ENCODE data around the gene DEPDC5. TPM values are rescaled to one million over a fixed set of nuclear protein-coding genes. Genes with fewer than 3 reads are reported as not detected.
"Not testable (repeated sequence)": the region's sequence is repeated elsewhere in the genome, so short reads cannot be mapped to it uniquely, and the experiment has no call there.

DEPDC5 gene
- total RNA-seq, 1 experiment from 2014 or later, result 7.9 TPM

DNA sequence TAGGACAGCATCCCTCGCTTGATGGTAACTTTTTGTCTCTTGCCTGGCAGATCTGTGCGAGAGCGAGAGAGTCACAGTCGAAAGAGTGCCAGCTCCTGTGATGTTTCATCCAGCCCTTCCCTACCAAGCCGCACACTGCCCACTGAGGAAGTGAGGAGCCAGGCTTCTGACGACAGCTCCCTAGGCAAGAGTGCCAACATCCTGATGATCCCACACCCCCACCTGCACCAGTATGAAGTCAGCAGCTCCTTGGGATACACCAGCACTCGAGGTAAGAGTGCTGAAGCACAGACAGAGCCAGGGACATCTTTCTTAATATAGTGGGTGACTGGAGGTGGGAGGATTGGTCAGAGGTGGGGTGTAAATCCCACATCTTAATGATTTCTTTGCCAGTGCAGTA, 61.1 kb downstream of the DEPDC5 start:
- no peaks in the 10 kb centered on the region for H3K79me2 ChIP-seq (ENCODE audit: low read length)
- no peak overlapping the region for H2AFZ ChIP-seq (ENCODE audit: low read length)
- no peak overlapping the region for H3K9ac ChIP-seq (ENCODE audit: low read length)
- ATAC-seq (no peak), DNase-seq (no peak)
- H3K4me2 ChIP-seq (ENCODE audit: low read length), result no peak overlapping the region
- H3K9me2 ChIP-seq (replicated peaks; ENCODE audit: low read length), result no peaks in the 10 kb centered on the region
- H3K36me3 ChIP-seq (ENCODE audit: low read depth, low read length), result peaks cover 18% of the 10 kb centered on the region
- H3K4me1 ChIP-seq (ENCODE audit: insufficient read depth, low read length), result peaks cover 8% of the 10 kb centered on the region
- intact Hi-C loops (cut with micrococcal nuclease), result no loop called here
- CTCF ChIA-PET, result no interaction called here
- no peaks in the 10 kb centered on the region for H3F3A ChIP-seq (ENCODE audit: low read length, unreplicated experiment)
- H3K4me3 ChIP-seq (ENCODE audit: low read length), result no peak overlapping the region
- no TSS peak for BruUV-seq (replicated peaks)
- TF ChIP-seq EZH2 (IDR thresholded peaks at IDR 0.05; ENCODE audit: low read length, unreplicated experiment), result no peak
- TF ChIP-seq EZH2phosphoT487 (IDR thresholded peaks at IDR 0.05; ENCODE audit: borderline replicate concordance, low read length), result no peak
- TF ChIP-seq, protein P1, sequence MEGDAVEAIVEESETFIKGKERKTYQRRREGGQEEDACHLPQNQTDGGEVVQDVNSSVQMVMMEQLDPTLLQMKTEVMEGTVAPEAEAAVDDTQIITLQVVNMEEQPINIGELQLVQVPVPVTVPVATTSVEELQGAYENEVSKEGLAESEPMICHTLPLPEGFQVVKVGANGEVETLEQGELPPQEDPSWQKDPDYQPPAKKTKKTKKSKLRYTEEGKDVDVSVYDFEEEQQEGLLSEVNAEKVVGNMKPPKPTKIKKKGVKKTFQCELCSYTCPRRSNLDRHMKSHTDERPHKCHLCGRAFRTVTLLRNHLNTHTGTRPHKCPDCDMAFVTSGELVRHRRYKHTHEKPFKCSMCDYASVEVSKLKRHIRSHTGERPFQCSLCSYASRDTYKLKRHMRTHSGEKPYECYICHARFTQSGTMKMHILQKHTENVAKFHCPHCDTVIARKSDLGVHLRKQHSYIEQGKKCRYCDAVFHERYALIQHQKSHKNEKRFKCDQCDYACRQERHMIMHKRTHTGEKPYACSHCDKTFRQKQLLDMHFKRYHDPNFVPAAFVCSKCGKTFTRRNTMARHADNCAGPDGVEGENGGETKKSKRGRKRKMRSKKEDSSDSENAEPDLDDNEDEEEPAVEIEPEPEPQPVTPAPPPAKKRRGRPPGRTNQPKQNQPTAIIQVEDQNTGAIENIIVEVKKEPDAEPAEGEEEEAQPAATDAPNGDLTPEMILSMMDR (conservative IDR thresholded peaks at IDR 0.05; ENCODE audit: low read depth, low read length), result no peak
- no peaks in the 10 kb centered on the region for H3K27me3 ChIP-seq (ENCODE audit: low read length)
- no peaks in the 10 kb centered on the region for H4K20me1 ChIP-seq (ENCODE audit: low read length)
- POLR2A ChIA-PET (ENCODE audit: unreplicated experiment), result no interaction called here
- H3K9me3 ChIP-seq (ENCODE audit: low read length), result no peaks in the 10 kb centered on the region
- no peak overlapping the region for H3K27ac ChIP-seq (ENCODE audit: low read length)

DNA sequence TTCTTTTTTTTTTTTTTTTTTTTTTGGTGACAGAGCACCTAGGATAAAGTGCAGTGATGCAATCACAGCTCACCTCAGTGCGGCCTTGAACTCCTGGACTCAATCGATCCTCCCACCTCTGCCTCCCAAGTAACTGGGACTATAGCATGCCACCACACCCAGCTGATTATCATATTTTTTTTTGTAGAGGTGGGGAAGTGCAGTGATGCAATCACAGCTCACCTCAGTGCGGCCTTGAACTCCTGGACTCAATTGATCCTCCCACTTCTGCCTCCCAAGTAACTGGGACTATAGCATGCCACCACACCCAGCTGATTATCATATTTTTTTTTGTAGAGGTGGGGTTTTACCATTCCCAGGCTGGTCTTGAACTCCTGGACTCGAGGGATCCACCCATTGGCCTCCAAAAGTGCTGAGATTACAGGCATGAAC, 61.6 kb downstream of the DEPDC5 start:
- H3F3A ChIP-seq (ENCODE audit: low read length, unreplicated experiment); BruUV-seq (replicated peaks); intact Hi-C loops (cut with micrococcal nuclease); H3K9me3 ChIP-seq (ENCODE audit: low read length); H3K4me1 ChIP-seq (ENCODE audit: insufficient read depth, low read length); POLR2A ChIA-PET (ENCODE audit: unreplicated experiment); H3K4me2 ChIP-seq (ENCODE audit: low read length); DNase-seq; H3K9me2 ChIP-seq (replicated peaks; ENCODE audit: low read length); H3K27ac ChIP-seq (ENCODE audit: low read length); H3K27me3 ChIP-seq (ENCODE audit: low read length); H2AFZ ChIP-seq (ENCODE audit: low read length); CTCF ChIA-PET; H4K20me1 ChIP-seq (ENCODE audit: low read length); H3K4me3 ChIP-seq (ENCODE audit: low read length); H3K79me2 ChIP-seq (ENCODE audit: low read length); H3K9ac ChIP-seq (ENCODE audit: low read length); ATAC-seq: not testable (repeated sequence)
- H3K36me3 ChIP-seq (ENCODE audit: low read depth, low read length), result peaks cover 18% of the 10 kb centered on the region

DNA sequence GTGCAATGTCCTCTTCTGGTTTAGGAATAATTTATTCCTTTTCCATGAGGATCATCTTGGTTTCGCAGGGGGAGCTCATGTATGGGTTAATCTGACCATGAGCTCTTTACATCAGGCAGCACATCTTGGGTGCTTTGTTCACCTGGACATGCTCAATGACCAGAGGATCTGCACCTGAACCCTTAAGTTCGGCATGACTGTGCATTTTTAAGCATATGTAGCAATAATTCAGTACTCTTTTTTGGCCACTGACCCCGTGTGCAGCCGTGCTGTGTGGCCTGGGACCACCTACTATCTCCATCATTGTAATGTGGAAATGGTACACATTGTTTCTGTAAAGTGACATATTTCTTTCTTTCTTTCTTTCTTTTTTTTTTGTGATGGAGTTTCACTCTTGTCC, 62.9 kb downstream of the DEPDC5 start:
- intact Hi-C loops (cut with micrococcal nuclease), result no loop called here
- Histone ChIP-seq H4K20me1 (ENCODE audit: low read length) (no peaks in the 10 kb centered on the region), H3K4me3 (ENCODE audit: low read length) (no peak overlapping the region), H3K4me1 (ENCODE audit: insufficient read depth, low read length) (peaks cover 8% of the 10 kb centered on the region), H2AFZ (ENCODE audit: low read length) (no peak overlapping the region), H3K9ac (ENCODE audit: low read length) (no peak overlapping the region), H3K79me2 (ENCODE audit: low read length) (no peaks in the 10 kb centered on the region), H3K4me2 (ENCODE audit: low read length) (no peak overlapping the region), H3K9me2 (replicated peaks; ENCODE audit: low read length) (no peaks in the 10 kb centered on the region), H3K36me3 (ENCODE audit: low read depth, low read length) (peaks cover 24% of the 10 kb centered on the region), H3K27ac (ENCODE audit: low read length) (no peak overlapping the region), H3K27me3 (ENCODE audit: low read length) (no peaks in the 10 kb centered on the region), H3K9me3 (ENCODE audit: low read length) (no peaks in the 10 kb centered on the region), H3F3A (ENCODE audit: low read length, unreplicated experiment) (no peaks in the 10 kb centered on the region)
- DNase-seq, result no peak
- no peak for TF ChIP-seq EZH2phosphoT487 (IDR thresholded peaks at IDR 0.05; ENCODE audit: borderline replicate concordance, low read length)
- TF ChIP-seq EZH2 (IDR thresholded peaks at IDR 0.05; ENCODE audit: low read length, unreplicated experiment), result no peak
- TF ChIP-seq, protein P1 (conservative IDR thresholded peaks at IDR 0.05; ENCODE audit: low read depth, low read length), result no peak
- no peak for ATAC-seq
- ChIA-PET CTCF (no interaction called here), POLR2A (ENCODE audit: unreplicated experiment) (no interaction called here)
- no TSS peak for BruUV-seq (replicated peaks)
